Common myeloid progenitor, CD34-positive (primary cell): Measurements from ENCODE around the gene ARHGAP8.

Experiments used
- CTCF ChIA-PET: fragments of 350-600 bp; sonication (Branson Sonifier 250); formaldehyde crosslinking; loops from one replicate; lab custom pipeline; 2021; ENCODE audit warnings: antibody characterized with exemption; lab: Charles Lee
- POLR2A ChIA-PET: fragments of 350-600 bp; sonication (Branson Sonifier 250); formaldehyde crosslinking; loops from one replicate; lab custom pipeline; 2021; ENCODE audit warnings: antibody characterized with exemption; lab: Charles Lee
- DNase-seq, 3 donors: peaks; one replicate each; pipeline versions ENCODE4 v3.0.0 to v3.0.0-alpha.2; 2013
- H3K27ac ChIP-seq, 2 experiments: 1 replicate in 1 of 2; 2 replicates in 1 of 2; pipeline ENCODE4 v1.7.0; 2013; ENCODE audit warnings: inconsistent platforms in 2 of 2, low read length in 2 of 2, mild to moderate bottlenecking in 2 of 2, low read depth in 1 of 2, moderate library complexity in 1 of 2; ENCODE audit not compliant: severe bottlenecking in 2 of 2, insufficient read depth in 1 of 2, poor library complexity in 1 of 2
- H3K27me3 ChIP-seq, 5 experiments: replicated peaks in 2 of 5; 1 replicate in 3 of 5; 2 replicates in 2 of 5; pipeline versions ENCODE4 v1.6.1 to v1.7.0; 2013; ENCODE audit warnings: low read length in 4 of 5, mild to moderate bottlenecking in 2 of 5, moderate library complexity in 2 of 5, inconsistent platforms in 1 of 5; ENCODE audit not compliant: insufficient read depth in 5 of 5, control insufficient read depth in 4 of 5
- H3K36me3 ChIP-seq, 4 experiments: 1 replicate in 2 of 4; 2 replicates in 2 of 4; pipeline versions ENCODE4 v1.6.1 to v1.7.0; 2013; ENCODE audit warnings: low read length in 3 of 4, control low read depth in 1 of 4, mild to moderate bottlenecking in 1 of 4; ENCODE audit not compliant: control insufficient read depth in 4 of 4, insufficient read depth in 4 of 4
- H3K4me1 ChIP-seq, 4 experiments: 1 replicate in 3 of 4; 2 replicates in 1 of 4; pipeline versions ENCODE4 v1.6.1 to v1.7.1; 2013; ENCODE audit warnings: low read length in 3 of 4, mild to moderate bottlenecking in 3 of 4, control low read depth in 1 of 4, inconsistent platforms in 1 of 4, moderate library complexity in 1 of 4; ENCODE audit not compliant: control insufficient read depth in 4 of 4, insufficient read depth in 4 of 4; ENCODE audit errors: control extremely low read depth in 1 of 4
- H3K4me3 ChIP-seq, 7 experiments: 1 replicate in 4 of 7; 2 replicates in 3 of 7; pipeline versions ENCODE4 v1.5.1 to v1.7.0; 2013; ENCODE audit warnings: mild to moderate bottlenecking in 7 of 7, low read length in 6 of 7, moderate library complexity in 6 of 7, inconsistent platforms in 2 of 7, low read depth in 2 of 7, control low read depth in 1 of 7; ENCODE audit not compliant: insufficient read depth in 4 of 7, control insufficient read depth in 1 of 7; ENCODE audit errors: extremely low read depth in 1 of 7
- H3K9me3 ChIP-seq, 5 experiments: 1 replicate in 4 of 5; 2 replicates in 1 of 5; pipeline versions ENCODE4 v1.6.1 to v1.7.1; 2013; ENCODE audit warnings: low read length in 4 of 5, mild to moderate bottlenecking in 2 of 5, inconsistent platforms in 1 of 5, low read depth in 1 of 5, moderate library complexity in 1 of 5; ENCODE audit not compliant: control insufficient read depth in 4 of 5, insufficient read depth in 2 of 5; ENCODE audit errors: control extremely low read depth in 1 of 5
- WGBS: methylation state at CpG from one replicate; pipeline ENCODE4 v1.1.5; 2013; ENCODE audit not compliant: insufficient coverage; 5-methylcytosine and 5-hydroxymethylcytosine counted together

The ARHGAP8 gene

GRCh38 chr22:44892803-44893730, 140.7 kb downstream of the ARHGAP8 start:
- no peak for DNase-seq
- 92% methylated on average over 16 of the region's 20 CpGs for WGBS
- H3K9me3 ChIP-seq: peaks cover 0 to 3% (median 0%) of the 10 kb centered on the region in 5 experiments
- H3K4me1 ChIP-seq: no peaks in the 10 kb centered on the region
- no peak overlapping the region for H3K27ac ChIP-seq
- CTCF ChIA-PET: no interaction called here
- peaks cover 0 to 5% (median 0%) of the 10 kb centered on the region in 5 experiments for H3K27me3 ChIP-seq
- no peaks in the 10 kb centered on the region for H3K36me3 ChIP-seq
- H3K4me3 ChIP-seq: no peak overlapping the region
- POLR2A ChIA-PET: no interaction called here

- POLR2A ChIA-PET: no interaction called here
- 88% methylated on average over 7 of the region's 7 CpGs for WGBS
- DNase-seq: no peak
- H3K9me3 ChIP-seq: peaks cover 0 to 4% (median 0%) of the 10 kb centered on the region in 5 experiments
- H3K27me3 ChIP-seq: peaks cover 0 to 5% (median 0%) of the 10 kb centered on the region in 5 experiments
- no peaks in the 10 kb centered on the region for H3K4me1 ChIP-seq
- no peaks in the 10 kb centered on the region for H3K36me3 ChIP-seq
- H3K4me3 ChIP-seq: no peak overlapping the region
- CTCF ChIA-PET: no interaction called here
- H3K27ac ChIP-seq: no peak overlapping the region
Measured at GRCh38 chr22:44893731-44894080, 141.3 kb downstream of the ARHGAP8 start.

- peaks cover 0 to 4% (median 0%) of the 10 kb centered on the region in 5 experiments for H3K9me3 ChIP-seq
- H3K4me1 ChIP-seq: no peaks in the 10 kb centered on the region
- no peaks in the 10 kb centered on the region for H3K36me3 ChIP-seq
- no peak overlapping the region for H3K27ac ChIP-seq
- CTCF ChIA-PET: no interaction called here
- POLR2A ChIA-PET: no interaction called here
- peaks cover 0 to 5% (median 0%) of the 10 kb centered on the region in 5 experiments for H3K27me3 ChIP-seq
- H3K4me3 ChIP-seq: no peak overlapping the region
- DNase-seq: no peak
- 94% methylated on average over 12 of the region's 12 CpGs for WGBS
Measured at GRCh38 chr22:44894321-44894720, 141.9 kb downstream of the ARHGAP8 start.

GRCh38 chr22:44894782-44895181, 142.4 kb downstream of the ARHGAP8 start:
- Histone ChIP-seq H3K4me1 (no peaks in the 10 kb centered on the region), H3K27ac (no peak overlapping the region), H3K9me3 (peaks cover 0 to 4% (median 0%) of the 10 kb centered on the region in 5 experiments), H3K4me3 (no peak overlapping the region), H3K27me3 (peaks cover 0 to 5% (median 0%) of the 10 kb centered on the region in 5 experiments), H3K36me3 (no peaks in the 10 kb centered on the region)
- 93% methylated on average over 10 of the region's 14 CpGs for WGBS
- DNase-seq: no peak
- ChIA-PET POLR2A (no interaction called here), CTCF (no interaction called here)

- H3K4me3 ChIP-seq: no peak overlapping the region
- H3K36me3 ChIP-seq: no peaks in the 10 kb centered on the region
- H3K27ac ChIP-seq: no peak overlapping the region
- H3K9me3 ChIP-seq: peaks cover 0 to 4% (median under 1%) of the 10 kb centered on the region in 5 experiments
- DNase-seq: peak in 2 of 3 donors; percentile 18 to 33
- ChIA-PET POLR2A (no interaction called here), CTCF (no interaction called here)
- peaks cover 0 to 5% (median 0%) of the 10 kb centered on the region in 5 experiments for H3K27me3 ChIP-seq
- WGBS: 77% methylated on average over 21 of the region's 23 CpGs
- H3K4me1 ChIP-seq: no peaks in the 10 kb centered on the region
Measured at GRCh38 chr22:44895296-44896055, 143.1 kb downstream of the ARHGAP8 start.

- 100% methylated on average over 2 of the region's 6 CpGs for WGBS
- peaks cover 0 to 5% (median 2%) of the 10 kb centered on the region in 5 experiments for H3K27me3 ChIP-seq
- no peak overlapping the region for H3K27ac ChIP-seq
- H3K4me3 ChIP-seq: no peak overlapping the region
- POLR2A ChIA-PET: no interaction called here
- CTCF ChIA-PET: no interaction called here
- H3K36me3 ChIP-seq: no peaks in the 10 kb centered on the region
- DNase-seq: no peak
- H3K4me1 ChIP-seq: no peaks in the 10 kb centered on the region
- H3K9me3 ChIP-seq: peaks cover 0 to 28% (median 19%) of the 10 kb centered on the region in 5 experiments
Measured at GRCh38 chr22:44898236-44898635, 145.9 kb downstream of the ARHGAP8 start.
